ENCODE data around the gene LYL1.

DNA sequence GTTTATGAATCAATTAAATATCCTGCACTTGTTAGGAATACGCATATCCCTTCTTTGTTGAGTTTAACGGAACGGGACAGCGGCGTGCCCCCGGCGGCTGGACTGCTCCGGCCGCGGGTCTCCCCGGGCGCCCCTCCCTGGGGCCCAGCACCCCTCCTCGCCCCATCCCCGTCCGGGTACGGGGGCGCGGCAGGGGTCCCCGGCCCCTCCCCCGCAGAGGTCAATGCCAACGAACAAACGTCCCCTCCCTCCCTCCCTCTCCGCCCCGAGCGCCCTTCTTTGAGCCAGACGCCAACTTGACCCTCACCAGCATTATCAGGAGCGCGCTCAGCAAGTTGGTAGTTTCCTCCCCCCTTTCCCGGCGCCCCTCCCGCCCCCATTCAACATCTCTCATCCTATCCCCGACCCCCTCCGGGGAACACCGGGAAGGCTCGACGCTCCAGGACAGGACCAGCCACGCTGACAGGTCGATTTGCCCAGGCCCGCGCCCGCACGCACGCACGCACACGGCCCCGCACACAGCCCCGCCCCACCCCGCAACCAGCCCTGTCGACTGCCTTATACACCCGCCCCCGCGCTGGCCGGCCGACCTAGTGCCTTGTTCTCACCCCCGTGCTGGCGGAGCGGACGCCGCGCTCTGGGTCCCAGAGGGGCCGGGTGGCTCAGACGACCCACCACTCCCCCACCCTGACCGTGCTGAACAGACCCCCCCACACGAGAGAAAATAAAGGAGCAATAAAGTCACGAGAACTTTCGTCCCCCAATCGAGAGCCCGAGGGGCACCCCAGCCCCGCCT, 5.0 kb downstream of the LYL1 start:
- TF ChIP-seq, protein P1, sequence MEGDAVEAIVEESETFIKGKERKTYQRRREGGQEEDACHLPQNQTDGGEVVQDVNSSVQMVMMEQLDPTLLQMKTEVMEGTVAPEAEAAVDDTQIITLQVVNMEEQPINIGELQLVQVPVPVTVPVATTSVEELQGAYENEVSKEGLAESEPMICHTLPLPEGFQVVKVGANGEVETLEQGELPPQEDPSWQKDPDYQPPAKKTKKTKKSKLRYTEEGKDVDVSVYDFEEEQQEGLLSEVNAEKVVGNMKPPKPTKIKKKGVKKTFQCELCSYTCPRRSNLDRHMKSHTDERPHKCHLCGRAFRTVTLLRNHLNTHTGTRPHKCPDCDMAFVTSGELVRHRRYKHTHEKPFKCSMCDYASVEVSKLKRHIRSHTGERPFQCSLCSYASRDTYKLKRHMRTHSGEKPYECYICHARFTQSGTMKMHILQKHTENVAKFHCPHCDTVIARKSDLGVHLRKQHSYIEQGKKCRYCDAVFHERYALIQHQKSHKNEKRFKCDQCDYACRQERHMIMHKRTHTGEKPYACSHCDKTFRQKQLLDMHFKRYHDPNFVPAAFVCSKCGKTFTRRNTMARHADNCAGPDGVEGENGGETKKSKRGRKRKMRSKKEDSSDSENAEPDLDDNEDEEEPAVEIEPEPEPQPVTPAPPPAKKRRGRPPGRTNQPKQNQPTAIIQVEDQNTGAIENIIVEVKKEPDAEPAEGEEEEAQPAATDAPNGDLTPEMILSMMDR (IDR thresholded peaks at IDR 0.05) = no peak
- TF ChIP-seq POLR2A (IDR thresholded peaks at IDR 0.05) = no peak
